Measurements from ENCODE around the gene WASF3.

- TF ChIP-seq CTCF (IDR thresholded peaks at IDR 0.05) (no peak), POLR2AphosphoS5 (IDR thresholded peaks at IDR 0.05) (no peak), POLR2A (IDR thresholded peaks at IDR 0.05) (no peak), EP300 (IDR thresholded peaks at IDR 0.05; ENCODE audit: low read depth) (no peak)
These were observed 27.7 kb downstream of the WASF3 start for GRCh38 chr13:26585136-26585535.

All from transverse colon (tissue), 4 donors.